Sciatic nerve (tissue), 2 donors: ENCODE results near the gene RAB38. TPM values are rescaled to one million over a fixed set of nuclear protein-coding genes. Genes with fewer than 3 reads are reported as not detected.

Source experiments
- ATAC-seq: fragments of 200-7000 bp; cut with Tn5 transposase; one replicate; pipeline ENCODE4 v1.9.1; 2020; ENCODE audit warnings: mild to moderate bottlenecking, moderate library complexity
- DNase-seq: peaks from one replicate; pipeline ENCODE4 v3.0.0-alpha.2; 2020; ENCODE audit warnings: low spot score
- intact Hi-C: fragments of 100-400 bp; cut with DNase I; formaldehyde crosslinking; loops from one replicate; pipeline ENCODE4 v1.14.2; 2022
- total RNA-seq: library from RNA; stranded (reverse); fragmentation: NEBNext Ultra II Directional; extraction: Animal tissue kit (Norgen Biotek cat#: 25700); gene quantifications from one replicate; pipeline ENCODE4 v1.2.1, GENCODE V29; 2021
- donor health status: DM: no; HTN: no; CAD: no.
- donor health status: DM: no; HTN: no; CAD: no.

RAB38 gene
- 3.2 TPM for total RNA-seq

- ATAC-seq: peak; percentile 89
- intact Hi-C loops: no loop called here
- peak; percentile 76 for DNase-seq
Measured at GRCh38 chr11:88174709-88175568, at the start of gene RAB38. RAB38 (minus strand) TSS chr11:88175443; CDS start chr11:88175384, 59 bp downstream.

GRCh38 chr11:88213406-88213805 lies 38.2 kb upstream of the RAB38 start:
- no peak for ATAC-seq
- intact Hi-C loops: no loop called here
- no peak for DNase-seq

- intact Hi-C loops: no loop called here
- ATAC-seq: no peak
- DNase-seq: no peak
Measured at GRCh38 chr11:88212300-88212699, 37.1 kb upstream of the RAB38 start.

DNA sequence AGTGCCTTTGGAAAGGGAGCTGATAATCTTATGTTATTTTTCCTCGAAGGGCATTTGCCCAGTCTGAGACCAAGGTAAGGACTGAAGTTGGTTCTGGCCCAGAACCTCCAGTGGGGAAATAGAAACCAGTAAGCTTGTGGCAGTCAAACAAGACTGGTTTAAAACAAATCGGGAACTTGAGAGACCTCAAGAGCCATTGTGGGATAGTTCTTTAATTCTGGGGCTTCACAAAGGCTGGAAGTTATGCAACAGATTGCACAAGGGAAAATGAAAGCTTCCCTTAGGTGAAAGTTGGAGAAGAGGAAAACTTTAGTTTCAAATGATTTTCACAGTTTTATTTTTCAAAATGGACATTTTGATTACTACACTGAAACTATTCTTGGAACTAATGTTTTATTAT lies 33.5 kb upstream of the RAB38 start:
- intact Hi-C loops: no loop called here
- no peak for ATAC-seq

DNA sequence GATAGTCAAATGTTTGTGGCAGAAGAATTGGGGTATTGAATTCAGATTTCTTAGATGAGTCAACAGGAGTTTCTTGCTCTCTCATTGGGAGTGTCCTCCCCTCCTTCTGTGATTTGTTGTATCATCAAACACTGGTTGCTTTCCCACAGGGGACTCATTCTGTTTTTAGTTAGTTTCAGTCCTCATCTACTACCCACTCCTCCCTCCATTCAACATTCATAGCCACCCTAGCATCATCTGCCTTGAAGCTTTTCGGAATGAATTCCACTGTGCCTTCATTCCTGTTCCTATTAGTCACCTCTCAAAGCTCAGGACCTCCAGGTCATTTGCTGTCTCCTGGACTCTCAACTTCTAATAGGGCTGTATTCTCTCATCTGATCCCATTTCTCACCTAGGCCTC lies 31.5 kb upstream of the RAB38 start:
- intact Hi-C loops: no loop called here
- ATAC-seq (no peak), DNase-seq (no peak)

More for the DNA sequence above, 33.5 kb upstream of the RAB38 start:
- DNase-seq: no peak

GRCh38 chr11:88204353-88204752 lies 29.1 kb upstream of the RAB38 start:
- intact Hi-C loops: no loop called here
- DNase-seq (no peak), ATAC-seq (no peak)

DNA sequence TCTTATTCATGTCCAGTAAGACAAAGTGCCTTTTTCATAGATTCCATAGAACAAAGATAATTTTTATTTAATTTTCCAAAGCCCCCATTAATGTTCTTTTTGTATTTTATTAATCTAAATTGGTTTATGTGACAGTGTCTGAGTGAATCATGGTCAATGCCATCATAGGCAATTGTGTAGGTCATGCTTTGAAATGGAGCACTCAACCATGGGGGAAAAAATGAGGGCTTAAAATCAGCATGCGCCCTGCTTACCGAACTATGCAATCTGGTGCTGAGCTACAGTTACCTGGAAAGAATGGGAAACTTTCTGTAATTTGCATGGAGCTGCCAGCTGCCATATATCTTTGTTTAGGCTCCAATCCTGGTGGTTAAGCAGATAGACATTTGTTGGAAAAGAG lies 28.4 kb upstream of the RAB38 start:
- ATAC-seq (no peak), DNase-seq (no peak)
- intact Hi-C loops: no loop called here

- DNase-seq: no peak
- intact Hi-C loops: no loop called here
- ATAC-seq: no peak
Measured at GRCh38 chr11:88202498-88202897, 27.3 kb upstream of the RAB38 start.

GRCh38 chr11:88196393-88196792 lies 21.1 kb upstream of the RAB38 start:
- ATAC-seq (no peak), DNase-seq (no peak)
- intact Hi-C loops: no loop called here

DNA sequence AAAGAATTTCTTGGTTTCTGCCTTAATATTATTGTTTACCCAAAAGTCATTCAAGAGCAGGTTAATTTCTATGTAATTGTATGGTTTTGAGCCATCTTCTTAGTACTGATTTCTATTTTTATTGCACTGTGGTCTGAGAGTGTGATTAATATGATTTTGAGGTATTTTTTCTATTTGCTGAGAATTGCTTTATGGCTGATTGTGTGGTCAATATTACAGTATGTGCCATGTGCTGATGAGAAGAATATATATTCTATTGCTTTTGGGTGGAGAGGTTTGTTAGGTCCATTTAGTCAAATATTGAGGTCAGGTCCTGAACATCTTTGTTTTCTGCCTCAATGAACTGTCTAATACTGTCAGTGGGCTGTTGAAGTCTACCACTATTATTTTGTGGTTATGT lies 20.7 kb upstream of the RAB38 start:
- ATAC-seq: no peak
- no peak for DNase-seq
- intact Hi-C loops: no loop called here

DNA sequence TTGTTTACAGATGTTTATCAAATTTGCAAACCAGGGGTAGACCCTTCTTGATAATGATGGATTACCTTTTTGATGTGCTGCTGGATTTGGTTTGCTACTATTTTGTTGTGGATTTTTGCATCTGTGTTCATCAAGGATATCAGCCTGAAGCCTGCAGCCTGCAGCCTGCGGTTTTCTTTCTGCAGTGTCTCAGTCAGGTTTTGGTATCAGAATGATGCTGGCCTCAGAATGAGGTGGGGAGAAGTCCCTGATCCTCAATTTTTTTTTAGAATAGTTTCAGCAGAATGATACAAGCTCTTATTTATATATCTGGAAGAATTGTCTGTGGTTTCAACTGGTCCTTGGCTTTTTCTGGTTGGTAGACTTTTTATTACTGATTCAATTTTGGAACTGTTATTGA lies 19.7 kb upstream of the RAB38 start:
- ATAC-seq (no peak), DNase-seq (no peak)
- intact Hi-C loops: no loop called here

- ATAC-seq: no peak
- DNase-seq: no peak
- intact Hi-C loops: no loop called here
Measured at GRCh38 chr11:88193278-88193677, 18.0 kb upstream of the RAB38 start.

DNA sequence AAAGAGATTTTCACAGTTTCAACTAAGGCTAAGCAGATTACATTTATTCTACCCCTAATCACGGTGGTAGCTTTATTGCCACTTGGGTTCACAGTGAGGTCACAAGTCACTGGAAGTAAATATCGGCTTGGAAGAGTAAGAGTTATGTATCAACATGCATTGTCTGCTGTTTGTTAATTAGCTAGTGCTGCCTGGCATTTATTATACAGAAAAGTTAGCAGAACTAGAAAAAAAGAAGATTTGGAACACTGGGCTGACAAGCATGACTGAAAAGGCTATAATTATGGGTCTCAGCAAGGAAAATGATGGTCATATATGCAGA lies 13.7 kb upstream of the RAB38 start:
- ATAC-seq (no peak), DNase-seq (no peak)
- intact Hi-C loops: no loop called here

DNA sequence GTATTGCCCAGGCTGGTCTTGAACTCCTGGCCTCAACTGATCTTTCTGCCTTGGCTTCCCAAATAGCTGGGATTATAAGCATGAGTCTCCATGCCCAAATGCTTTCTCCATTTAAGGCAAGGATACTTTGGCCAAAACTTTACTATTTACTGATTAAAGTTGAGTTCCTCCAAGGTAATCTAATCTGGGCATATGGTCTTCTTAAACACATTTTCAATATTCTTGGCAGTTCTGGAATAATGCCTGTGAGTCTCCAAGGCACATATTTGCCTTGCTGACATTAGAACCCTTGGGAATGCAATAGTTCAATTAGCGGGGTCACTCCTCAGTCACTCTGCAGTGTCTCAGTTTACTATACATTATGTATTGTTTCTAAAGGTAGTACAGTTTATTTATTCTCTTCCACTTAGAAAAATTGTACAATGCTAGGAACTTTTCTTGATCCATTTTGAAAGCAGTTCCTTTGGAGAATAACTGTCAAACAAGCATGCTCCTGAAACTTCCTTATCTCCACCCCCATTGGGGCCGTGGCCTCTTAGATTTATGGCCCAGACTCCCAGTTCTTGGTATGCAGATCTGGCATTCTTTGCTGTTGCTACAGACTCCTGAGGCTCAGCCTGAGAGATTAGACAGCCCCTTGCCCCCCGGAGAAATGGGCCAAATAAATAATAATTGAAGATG lies 13.1 kb upstream of the RAB38 start:
- intact Hi-C loops: no loop called here
- ATAC-seq (no peak), DNase-seq (no peak)

DNA sequence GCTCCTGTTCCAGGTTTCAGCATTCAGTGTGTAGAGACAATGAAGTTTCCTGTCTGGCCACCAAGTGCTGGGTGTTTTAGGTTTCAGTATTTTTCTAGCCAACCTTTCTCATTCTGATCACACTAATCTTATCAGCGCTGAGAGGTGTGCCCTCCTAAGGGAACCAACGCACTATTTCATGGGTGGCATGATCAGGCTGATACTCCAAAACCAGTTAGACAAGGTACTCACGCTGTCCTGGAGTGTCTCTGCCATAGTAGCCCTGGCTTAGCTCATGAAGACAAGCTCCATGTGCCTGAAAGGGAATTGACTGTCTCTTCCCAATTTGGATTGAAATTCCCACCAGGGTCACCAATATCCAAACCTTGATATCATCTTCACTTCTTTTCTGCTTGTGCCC lies 8.0 kb upstream of the RAB38 start:
- intact Hi-C loops: no loop called here
- DNase-seq (no peak), ATAC-seq (no peak)

DNA sequence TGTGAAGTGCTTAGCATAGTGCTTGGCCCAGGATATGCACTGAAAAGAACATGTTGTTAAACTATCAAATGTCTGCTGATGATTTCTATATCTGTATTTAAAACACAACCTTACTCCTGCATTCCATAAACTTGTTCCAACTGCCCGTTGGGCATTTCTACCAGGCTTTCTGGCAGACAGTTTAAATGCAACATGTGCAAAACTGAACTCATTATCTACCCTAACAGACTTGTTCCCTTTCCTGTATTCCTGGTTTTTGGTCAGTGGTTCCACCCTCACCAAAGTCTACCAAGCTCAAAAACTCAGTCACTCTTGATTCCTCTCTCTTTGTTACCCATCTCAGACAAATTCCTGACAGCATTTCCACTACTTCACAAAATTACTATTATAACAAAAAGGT lies 6.5 kb upstream of the RAB38 start:
- ATAC-seq (no peak), DNase-seq (no peak)
- intact Hi-C loops: no loop called here

GRCh38 chr11:88179971-88180629 lies 4.9 kb upstream of the RAB38 start:
- DNase-seq (no peak), ATAC-seq (no peak)
- intact Hi-C loops: no loop called here

DNA sequence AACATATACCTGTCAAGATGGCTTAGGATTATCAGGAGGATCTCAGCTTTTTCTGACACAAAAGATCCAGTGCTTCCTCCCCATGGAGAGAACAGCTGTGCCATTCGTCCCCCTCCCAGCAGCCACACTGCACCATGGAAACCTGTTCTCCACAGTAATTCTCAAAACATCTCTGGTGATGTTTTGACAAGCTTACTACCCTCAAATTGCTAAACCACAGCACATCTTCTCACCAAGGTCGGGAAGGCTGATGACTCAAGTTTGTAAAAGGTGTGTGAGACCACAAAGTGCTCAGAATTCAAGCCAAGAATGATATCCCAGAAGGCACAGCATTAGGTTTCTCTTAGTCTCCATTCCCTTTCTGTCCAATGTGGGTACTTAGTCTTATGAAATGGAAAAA lies 3.9 kb upstream of the RAB38 start:
- ATAC-seq: no peak
- DNase-seq: no peak
- intact Hi-C loops: no loop called here

DNA sequence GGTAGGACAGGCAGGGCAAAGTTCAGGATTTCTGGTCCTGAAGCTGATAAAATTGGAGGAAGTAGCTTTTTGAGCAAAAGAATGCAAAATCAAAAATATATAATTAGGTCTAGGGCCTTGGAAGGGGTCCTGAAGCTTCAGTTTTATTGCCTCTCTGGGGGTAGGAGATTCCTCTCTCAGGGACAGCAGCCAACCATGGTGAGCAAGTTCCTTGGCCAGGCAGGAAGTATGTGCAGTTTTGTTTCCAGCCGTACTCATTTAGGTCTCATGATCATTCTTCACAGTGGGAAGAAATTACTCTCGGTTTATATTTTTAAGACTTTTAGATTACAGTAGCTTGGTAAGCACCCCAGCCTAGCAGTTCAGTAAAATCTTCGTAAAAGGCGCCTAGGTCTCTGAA lies 2.9 kb upstream of the RAB38 start:
- intact Hi-C loops: no loop called here
- peak; percentile 34 for ATAC-seq
- no peak for DNase-seq

- no peak for DNase-seq
- ATAC-seq: peak; percentile 46
- intact Hi-C loops: no loop called here
Measured at GRCh38 chr11:88175569-88176075, 379 bp upstream of the RAB38 start.
